BE2C (cell line): Measurements from ENCODE around the gene EPN1.

ENCODE experiments used
- DNase-seq: peaks from one replicate; pipeline ENCODE4 v3.0.0-alpha.2; 2020
- H3K27me3 ChIP-seq: fragments of 250-450 bp; sonication (Bioruptor Pico); 2 replicates; pipeline ENCODE4 v1.5.1; 2020; ENCODE audit warnings: mild to moderate bottlenecking
- H3K36me3 ChIP-seq: fragments of 250-450 bp; sonication (Bioruptor Pico); 2 replicates; pipeline ENCODE4 v1.5.1; 2020; ENCODE audit warnings: mild to moderate bottlenecking
- H3K4me1 ChIP-seq: fragments of 250-450 bp; sonication (Bioruptor Pico); 2 replicates; pipeline ENCODE4 v1.5.1; 2020
- H3K4me3 ChIP-seq: 2 replicates; pipeline ENCODE4 v1.5.1; 2011; ENCODE audit warnings: low read depth, low read length
- H3K9me3 ChIP-seq: fragments of 250-450 bp; sonication (Bioruptor Pico); 2 replicates; pipeline ENCODE4 v1.5.1; 2020
- TF ChIP-seq, protein P1 (sequence below): IDR thresholded peaks from 2 replicates; pipeline ENCODE4 v1.5.1; 2012; ENCODE audit warnings: mild to moderate bottlenecking, low read depth, low read length

Gene EPN1

DNA sequence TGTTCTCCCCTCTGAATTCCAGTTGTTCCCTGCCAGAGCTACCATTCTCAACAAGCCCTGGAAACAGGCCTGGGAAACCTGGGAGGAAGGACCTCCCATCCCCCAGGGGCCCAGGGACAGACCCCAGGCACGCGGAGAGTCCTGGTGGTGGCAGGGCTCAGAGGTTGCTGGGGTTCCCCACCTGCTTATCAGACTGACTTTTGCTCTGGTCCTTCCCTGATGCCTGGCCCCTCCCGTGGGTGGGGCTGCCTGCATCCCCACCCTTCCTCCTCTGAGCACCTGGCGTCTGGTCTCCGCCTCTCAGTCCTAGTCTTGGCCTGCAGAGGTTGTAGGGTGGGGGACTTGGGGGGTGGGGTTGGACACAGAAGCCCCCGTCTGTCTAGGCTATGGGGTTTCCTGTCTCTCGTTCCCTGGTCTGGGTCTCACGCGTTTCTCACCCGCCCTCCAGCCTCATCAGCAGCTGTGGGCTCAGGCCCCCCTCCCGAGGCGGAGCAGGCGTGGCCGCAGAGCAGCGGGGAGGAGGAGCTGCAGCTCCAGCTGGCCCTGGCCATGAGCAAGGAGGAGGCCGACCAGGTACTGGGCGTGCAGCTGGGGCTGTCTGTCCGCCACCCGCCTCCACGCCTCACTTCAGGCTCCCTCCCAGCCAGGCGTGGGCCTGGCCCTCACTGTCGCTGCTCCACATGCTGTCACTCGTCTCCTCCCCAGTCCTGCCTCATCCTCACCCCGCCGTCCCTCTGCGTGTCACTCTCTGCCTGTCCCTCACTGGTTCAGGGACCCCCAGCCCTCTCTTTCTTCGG is 13.6 kb downstream of the EPN1 start:
- peak; percentile 77 for DNase-seq
- Histone ChIP-seq H3K27me3 (no peaks in the 10 kb centered on the region), H3K4me1 (peaks cover 12% of the 10 kb centered on the region), H3K36me3 (peaks cover 65% of the 10 kb centered on the region), H3K4me3 (no peak overlapping the region), H3K9me3 (no peaks in the 10 kb centered on the region)
- TF ChIP-seq, protein P1, sequence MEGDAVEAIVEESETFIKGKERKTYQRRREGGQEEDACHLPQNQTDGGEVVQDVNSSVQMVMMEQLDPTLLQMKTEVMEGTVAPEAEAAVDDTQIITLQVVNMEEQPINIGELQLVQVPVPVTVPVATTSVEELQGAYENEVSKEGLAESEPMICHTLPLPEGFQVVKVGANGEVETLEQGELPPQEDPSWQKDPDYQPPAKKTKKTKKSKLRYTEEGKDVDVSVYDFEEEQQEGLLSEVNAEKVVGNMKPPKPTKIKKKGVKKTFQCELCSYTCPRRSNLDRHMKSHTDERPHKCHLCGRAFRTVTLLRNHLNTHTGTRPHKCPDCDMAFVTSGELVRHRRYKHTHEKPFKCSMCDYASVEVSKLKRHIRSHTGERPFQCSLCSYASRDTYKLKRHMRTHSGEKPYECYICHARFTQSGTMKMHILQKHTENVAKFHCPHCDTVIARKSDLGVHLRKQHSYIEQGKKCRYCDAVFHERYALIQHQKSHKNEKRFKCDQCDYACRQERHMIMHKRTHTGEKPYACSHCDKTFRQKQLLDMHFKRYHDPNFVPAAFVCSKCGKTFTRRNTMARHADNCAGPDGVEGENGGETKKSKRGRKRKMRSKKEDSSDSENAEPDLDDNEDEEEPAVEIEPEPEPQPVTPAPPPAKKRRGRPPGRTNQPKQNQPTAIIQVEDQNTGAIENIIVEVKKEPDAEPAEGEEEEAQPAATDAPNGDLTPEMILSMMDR = no peak

DNA sequence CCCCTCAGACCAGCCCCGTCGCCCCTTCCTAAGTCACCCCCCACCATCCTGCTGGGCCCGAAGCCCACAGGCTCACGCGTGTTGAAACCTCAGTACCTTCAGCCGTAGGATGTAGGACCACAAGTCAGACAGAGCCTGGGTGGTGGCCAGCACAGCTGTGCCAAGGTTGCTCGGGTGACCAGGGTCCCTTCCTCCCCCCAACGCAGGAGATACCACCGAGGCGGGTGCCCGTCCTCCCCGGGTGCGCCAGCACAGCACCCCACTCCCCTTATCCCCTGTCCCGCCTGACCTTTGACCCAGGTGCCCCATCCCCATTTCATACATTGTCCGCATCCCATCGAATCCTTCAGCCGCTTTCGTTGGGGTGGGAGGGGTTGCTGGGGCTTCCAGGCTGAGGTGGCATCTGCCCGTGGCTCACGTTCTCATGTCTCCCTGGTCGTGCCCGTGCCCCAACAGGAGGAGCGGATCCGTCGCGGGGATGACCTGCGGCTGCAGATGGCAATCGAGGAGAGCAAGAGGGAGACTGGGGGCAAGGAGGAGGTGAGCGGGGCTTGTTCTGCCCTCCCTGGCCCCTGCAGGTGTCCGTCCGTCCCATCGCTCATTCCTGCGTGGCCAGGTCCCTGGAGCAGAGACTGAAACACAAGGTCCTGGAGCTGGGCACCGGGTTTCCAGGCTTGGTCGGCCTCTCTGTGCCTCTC is 14.5 kb downstream of the EPN1 start:
- Histone ChIP-seq H3K4me1 (peaks cover 12% of the 10 kb centered on the region), H3K4me3 (no peak overlapping the region), H3K27me3 (no peaks in the 10 kb centered on the region), H3K36me3 (peaks cover 63% of the 10 kb centered on the region), H3K9me3 (no peaks in the 10 kb centered on the region)
- TF ChIP-seq, protein P1 = no peak
- no peak for DNase-seq

DNA sequence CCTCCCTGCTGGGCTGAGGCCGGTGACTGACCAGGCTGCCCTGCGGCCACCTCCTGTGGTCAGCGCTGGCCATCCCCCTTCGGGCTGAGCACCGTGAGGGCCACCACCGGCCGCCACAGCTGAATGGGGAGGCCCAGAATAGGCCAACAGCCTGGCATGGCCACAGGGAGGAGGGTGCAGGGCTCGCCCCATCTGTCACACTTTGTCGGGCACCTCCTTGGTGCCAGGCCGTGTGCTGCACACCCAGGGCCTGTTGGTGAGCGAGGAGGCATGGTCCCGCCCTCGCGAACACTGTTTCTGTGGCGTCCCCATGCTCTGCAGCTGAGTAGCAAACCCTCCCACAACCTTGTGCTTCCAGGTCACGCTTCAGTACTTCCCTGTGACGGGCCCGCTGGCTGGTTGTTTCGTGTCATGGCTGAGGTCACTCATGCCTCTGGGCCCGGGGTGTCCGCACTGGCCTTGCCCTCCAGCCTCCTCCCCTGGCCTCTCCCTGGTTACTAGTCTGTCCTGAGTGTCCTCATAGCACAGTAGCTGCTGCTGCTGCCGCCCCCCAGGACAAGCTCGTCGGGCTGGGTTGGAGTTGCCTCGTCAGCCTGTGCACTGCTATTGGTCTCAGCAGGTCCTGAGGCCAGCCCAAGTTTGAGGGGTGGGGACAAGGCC is 15.2 kb downstream of the EPN1 start:
- Histone ChIP-seq H3K36me3 (peaks cover 61% of the 10 kb centered on the region), H3K4me3 (no peak overlapping the region), H3K27me3 (no peaks in the 10 kb centered on the region), H3K4me1 (peaks cover 12% of the 10 kb centered on the region), H3K9me3 (no peaks in the 10 kb centered on the region)
- DNase-seq = no peak
- TF ChIP-seq, protein P1 = no peak

DNA sequence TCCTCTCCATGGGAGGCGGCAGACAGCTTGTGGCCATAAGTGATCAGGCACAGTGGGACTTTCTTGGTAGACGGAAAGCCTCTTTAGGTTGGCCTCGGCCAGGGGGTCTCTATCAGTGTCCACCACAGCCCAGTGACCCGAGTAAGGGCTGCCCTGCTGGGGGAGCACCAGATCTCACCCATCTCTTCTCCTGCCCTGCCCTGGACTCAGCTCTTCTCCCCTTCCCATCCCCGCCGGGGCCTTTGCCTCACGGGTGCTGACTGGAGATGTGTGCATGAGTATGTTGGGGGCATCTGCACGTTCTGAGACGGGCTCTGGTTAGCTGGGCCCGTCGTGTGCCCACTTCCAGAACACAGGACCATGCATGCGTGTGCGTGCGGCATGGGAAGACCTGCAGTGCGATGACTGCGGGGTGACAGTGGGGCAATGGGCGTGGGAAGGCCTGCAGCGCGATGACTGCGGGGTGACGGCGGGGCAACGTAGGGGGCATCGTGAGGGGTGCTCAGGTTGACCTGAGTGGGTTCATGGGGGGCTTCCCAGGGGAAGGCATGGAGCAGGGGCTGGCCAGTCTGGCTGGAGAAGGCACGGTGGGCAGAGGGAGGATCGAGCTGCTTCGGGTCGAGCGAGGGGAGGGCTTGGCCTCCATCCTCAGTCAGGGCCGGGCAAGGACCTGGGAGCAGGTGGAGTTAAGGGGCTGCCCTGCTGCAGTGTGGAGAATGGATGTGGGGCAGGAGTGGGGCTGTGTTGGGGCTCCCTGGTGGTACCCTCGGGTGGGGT is 15.9 kb downstream of the EPN1 start:
- H3K4me1 ChIP-seq = peaks cover 12% of the 10 kb centered on the region

DNA sequence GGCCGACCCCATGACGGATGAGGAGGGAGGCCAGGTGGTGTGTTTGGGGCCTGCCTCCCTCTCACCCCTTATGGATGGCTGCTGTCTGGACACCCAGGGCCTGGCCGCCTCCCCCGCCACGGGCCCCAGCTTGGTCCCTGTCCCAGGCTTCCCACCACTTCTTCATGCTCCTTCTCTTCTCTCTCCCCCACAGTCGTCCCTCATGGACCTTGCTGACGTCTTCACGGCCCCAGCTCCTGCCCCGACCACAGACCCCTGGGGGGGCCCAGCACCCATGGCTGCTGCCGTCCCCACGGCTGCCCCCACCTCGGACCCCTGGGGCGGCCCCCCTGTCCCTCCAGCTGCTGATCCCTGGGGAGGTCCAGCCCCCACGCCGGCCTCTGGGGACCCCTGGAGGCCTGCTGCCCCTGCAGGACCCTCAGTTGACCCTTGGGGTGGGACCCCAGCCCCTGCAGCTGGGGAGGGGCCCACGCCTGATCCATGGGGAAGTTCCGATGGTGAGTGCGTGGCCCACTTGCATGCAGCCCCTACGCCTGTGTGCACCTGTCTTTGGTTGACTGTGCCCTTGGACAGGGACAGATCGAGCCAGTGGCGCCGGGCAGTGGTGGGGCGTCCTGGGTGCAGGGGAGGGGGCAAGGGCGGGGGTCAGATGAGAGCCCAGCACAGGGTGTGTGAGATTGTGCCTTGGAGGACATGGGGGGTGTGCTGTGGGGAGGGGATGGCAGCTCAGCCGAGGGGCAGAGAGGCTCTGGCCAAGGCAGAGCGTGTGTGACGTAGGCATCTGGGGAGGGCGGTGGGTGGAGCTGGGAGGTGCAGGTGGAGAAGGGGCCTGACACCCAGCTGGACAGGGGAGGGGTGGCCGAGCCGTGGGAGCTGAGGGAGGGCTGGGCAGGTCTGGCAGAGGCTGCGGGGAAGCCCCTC is 16.8 kb downstream of the EPN1 start:
- Histone ChIP-seq H3K27me3 (no peaks in the 10 kb centered on the region), H3K9me3 (no peaks in the 10 kb centered on the region), H3K4me3 (no peak overlapping the region), H3K4me1 (peaks cover 12% of the 10 kb centered on the region), H3K36me3 (peaks cover 61% of the 10 kb centered on the region)
- TF ChIP-seq, protein P1 = no peak
- DNase-seq = no peak

More for the DNA sequence above, 15.9 kb downstream of the EPN1 start:
- TF ChIP-seq, protein P1 = no peak
- DNase-seq = no peak
- Histone ChIP-seq H3K36me3 (peaks cover 59% of the 10 kb centered on the region), H3K9me3 (no peaks in the 10 kb centered on the region), H3K4me3 (no peak overlapping the region), H3K27me3 (no peaks in the 10 kb centered on the region)
